ENCODE results near the gene KRTAP5-2. TPM values are rescaled to one million over a fixed set of nuclear protein-coding genes. Genes with fewer than 3 reads are reported as not detected.
"Not testable (repeated sequence)": the region's sequence is repeated elsewhere in the genome, so short reads cannot be mapped to it uniquely, and the experiment has no call there.

Gene KRTAP5-2
- total RNA-seq, 1 donor from 2014 or later = not detected

DNA sequence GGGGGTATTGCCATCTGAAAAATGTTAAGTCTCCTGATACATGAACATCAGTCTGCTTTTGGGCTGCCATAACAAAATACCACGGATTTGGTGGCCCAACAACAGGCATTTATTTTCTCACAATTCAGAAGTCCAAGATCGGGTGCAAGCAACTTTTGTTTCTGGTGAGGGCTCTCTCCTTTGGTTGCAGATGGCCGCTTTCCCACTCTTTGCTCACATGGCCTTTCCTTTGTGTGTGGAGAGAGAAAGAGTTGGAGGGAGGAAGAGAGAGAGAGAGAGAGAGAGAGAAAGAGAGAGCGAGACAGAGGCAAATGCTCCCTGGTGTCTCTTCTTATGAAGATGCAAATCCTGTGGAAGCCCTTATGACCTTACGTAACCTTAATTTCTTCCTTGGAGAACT is 2.5 kb upstream of the KRTAP5-2 start:
- H3K27ac Mint-ChIP-seq = no peak overlapping the region
- H3K36me3 Mint-ChIP-seq = no peaks in the 10 kb centered on the region

GRCh38 chr11:1598816-1599215 is 722 bp upstream of the KRTAP5-2 start:
- Mint-ChIP-seq H3K9me3 (no peaks in the 10 kb centered on the region), H3K4me1 (ENCODE audit: unreplicated experiment) (no peaks in the 10 kb centered on the region), H3K4me3 (no peak overlapping the region), H3K27ac (no peak overlapping the region), H3K36me3 (no peaks in the 10 kb centered on the region), H3K27me3 (peaks cover 79% of the 10 kb centered on the region)
- DNase-seq (ENCODE audit: extremely low spot score, unreplicated experiment) = no peak
- TF ChIP-seq, protein P1, sequence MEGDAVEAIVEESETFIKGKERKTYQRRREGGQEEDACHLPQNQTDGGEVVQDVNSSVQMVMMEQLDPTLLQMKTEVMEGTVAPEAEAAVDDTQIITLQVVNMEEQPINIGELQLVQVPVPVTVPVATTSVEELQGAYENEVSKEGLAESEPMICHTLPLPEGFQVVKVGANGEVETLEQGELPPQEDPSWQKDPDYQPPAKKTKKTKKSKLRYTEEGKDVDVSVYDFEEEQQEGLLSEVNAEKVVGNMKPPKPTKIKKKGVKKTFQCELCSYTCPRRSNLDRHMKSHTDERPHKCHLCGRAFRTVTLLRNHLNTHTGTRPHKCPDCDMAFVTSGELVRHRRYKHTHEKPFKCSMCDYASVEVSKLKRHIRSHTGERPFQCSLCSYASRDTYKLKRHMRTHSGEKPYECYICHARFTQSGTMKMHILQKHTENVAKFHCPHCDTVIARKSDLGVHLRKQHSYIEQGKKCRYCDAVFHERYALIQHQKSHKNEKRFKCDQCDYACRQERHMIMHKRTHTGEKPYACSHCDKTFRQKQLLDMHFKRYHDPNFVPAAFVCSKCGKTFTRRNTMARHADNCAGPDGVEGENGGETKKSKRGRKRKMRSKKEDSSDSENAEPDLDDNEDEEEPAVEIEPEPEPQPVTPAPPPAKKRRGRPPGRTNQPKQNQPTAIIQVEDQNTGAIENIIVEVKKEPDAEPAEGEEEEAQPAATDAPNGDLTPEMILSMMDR (conservative IDR thresholded peaks at IDR 0.05) = no peak

More for the DNA sequence above, 2.5 kb upstream of the KRTAP5-2 start:
- peaks cover 63% of the 10 kb centered on the region for H3K27me3 Mint-ChIP-seq
- TF ChIP-seq, protein P1 (conservative IDR thresholded peaks at IDR 0.05) = no peak
- H3K9me3 Mint-ChIP-seq = no peaks in the 10 kb centered on the region
- H3K4me1 Mint-ChIP-seq (ENCODE audit: unreplicated experiment) = no peaks in the 10 kb centered on the region
- no peak overlapping the region for H3K4me3 Mint-ChIP-seq
- no peak for DNase-seq (ENCODE audit: extremely low spot score, unreplicated experiment)

GRCh38 chr11:1598406-1598805 is 312 bp upstream of the KRTAP5-2 start:
- not testable (repeated sequence) for DNase-seq (ENCODE audit: extremely low spot score, unreplicated experiment); H3K4me3 Mint-ChIP-seq; H3K4me1 Mint-ChIP-seq (ENCODE audit: unreplicated experiment); H3K36me3 Mint-ChIP-seq; H3K27ac Mint-ChIP-seq; H3K9me3 Mint-ChIP-seq
- H3K27me3 Mint-ChIP-seq = peaks cover 79% of the 10 kb centered on the region

- H3K27me3 Mint-ChIP-seq = peaks cover 81% of the 10 kb centered on the region
- TF ChIP-seq, protein P1 (conservative IDR thresholded peaks at IDR 0.05) = no peak
- DNase-seq (ENCODE audit: extremely low spot score, unreplicated experiment) = no peak
- no peak overlapping the region for H3K27ac Mint-ChIP-seq
- no peak overlapping the region for H3K4me3 Mint-ChIP-seq
- H3K36me3 Mint-ChIP-seq = no peaks in the 10 kb centered on the region
- H3K9me3 Mint-ChIP-seq = no peaks in the 10 kb centered on the region
- no peaks in the 10 kb centered on the region for H3K4me1 Mint-ChIP-seq (ENCODE audit: unreplicated experiment)
Measured at GRCh38 chr11:1597331-1597993, 632 bp downstream of the KRTAP5-2 start.

DNA sequence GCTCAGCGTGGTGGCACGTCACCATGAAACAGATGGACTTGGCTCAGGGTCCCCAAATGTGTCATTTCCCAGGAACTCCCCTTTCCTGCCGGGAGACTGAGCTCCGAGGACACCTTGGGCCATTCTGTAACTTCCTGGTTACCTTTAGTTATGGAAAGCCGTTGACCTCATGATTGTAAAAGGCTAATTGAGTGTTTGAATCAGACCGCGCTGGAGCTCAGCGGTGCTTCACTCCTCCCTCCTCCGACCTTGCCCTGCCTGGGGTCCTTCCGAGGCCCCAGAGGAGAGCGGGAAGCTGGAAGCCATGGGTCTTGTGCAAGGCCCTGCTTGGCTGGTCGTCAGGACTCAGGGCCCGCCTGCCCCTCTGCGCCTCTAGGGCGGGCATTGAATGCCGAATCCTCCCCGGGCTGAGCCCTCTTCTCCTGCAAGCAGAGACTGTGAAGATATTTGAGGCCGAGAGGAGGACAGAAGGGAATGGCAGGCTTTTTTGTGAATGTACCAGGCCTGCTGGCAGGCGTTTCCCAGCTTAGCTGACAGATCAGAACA is 1.4 kb downstream of the KRTAP5-2 start:
- H3K9me3 Mint-ChIP-seq; H3K36me3 Mint-ChIP-seq; H3K27ac Mint-ChIP-seq; H3K4me3 Mint-ChIP-seq; H3K4me1 Mint-ChIP-seq (ENCODE audit: unreplicated experiment); DNase-seq (ENCODE audit: extremely low spot score, unreplicated experiment): not testable (repeated sequence)
- peaks cover 76% of the 10 kb centered on the region for H3K27me3 Mint-ChIP-seq

DNA sequence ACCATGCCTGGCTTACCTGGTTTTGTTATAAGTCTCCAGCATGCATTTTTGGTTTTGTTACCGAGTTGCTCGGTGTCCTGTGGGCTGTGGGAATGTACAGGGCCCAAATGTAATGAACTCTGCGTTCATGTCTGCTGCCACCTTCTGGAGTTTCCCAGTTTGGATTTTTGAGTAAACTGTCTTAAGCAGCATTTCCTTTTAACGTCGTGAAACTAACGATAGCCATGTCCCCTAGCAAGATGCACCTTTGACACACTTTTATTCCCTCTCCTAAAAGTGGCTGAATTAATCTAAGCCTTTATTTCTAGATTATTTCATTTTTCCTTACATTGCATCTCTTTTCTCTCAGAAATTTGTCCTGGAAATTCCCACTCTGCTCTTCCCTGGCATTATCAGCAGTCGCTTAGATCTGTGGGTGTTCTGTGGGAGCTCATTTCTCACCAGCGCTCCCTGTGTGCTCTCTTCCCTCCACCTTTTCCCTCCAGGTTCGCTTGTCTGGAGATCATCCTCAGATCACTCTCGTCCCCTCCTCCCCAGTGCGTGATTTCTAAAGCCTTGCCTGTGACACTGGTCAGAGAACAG is 2.0 kb downstream of the KRTAP5-2 start:
- DNase-seq (ENCODE audit: extremely low spot score, unreplicated experiment); H3K4me1 Mint-ChIP-seq (ENCODE audit: unreplicated experiment); H3K9me3 Mint-ChIP-seq; H3K4me3 Mint-ChIP-seq; H3K36me3 Mint-ChIP-seq; H3K27ac Mint-ChIP-seq: not testable (repeated sequence)
- peaks cover 73% of the 10 kb centered on the region for H3K27me3 Mint-ChIP-seq

DNA sequence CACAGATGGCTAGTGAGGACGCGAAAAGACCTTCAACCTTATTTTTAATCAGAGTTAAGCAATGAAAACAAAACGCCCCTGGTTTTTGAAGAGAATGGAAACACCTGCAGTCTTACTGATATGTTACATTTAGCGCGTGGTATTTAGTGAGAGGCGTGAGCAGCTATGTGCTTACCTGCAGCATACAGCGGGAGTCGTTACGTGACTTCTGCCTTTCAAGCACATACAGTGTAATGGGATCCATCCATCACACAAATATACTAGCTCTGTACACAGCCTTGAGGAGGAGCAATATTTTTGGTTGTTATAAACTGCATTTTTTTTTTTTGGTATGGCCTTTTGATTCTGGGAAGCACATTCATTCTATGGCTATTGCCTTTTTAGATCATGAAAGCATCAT is 5.5 kb downstream of the KRTAP5-2 start:
- DNase-seq (ENCODE audit: extremely low spot score, unreplicated experiment) = no peak
- TF ChIP-seq, protein P1 (conservative IDR thresholded peaks at IDR 0.05) = no peak
- no peak overlapping the region for H3K4me3 Mint-ChIP-seq
- H3K4me1 Mint-ChIP-seq (ENCODE audit: unreplicated experiment) = no peaks in the 10 kb centered on the region
- no peaks in the 10 kb centered on the region for H3K9me3 Mint-ChIP-seq
- H3K27me3 Mint-ChIP-seq = peaks cover 63% of the 10 kb centered on the region
- no peaks in the 10 kb centered on the region for H3K36me3 Mint-ChIP-seq
- H3K27ac Mint-ChIP-seq = no peak overlapping the region
